Liver (tissue), 9 donors: ENCODE data around the gene MRPL47. TPM values are rescaled to one million over a fixed set of nuclear protein-coding genes. Genes with fewer than 3 reads are reported as not detected.

ENCODE experiments used
- DNase-seq: peaks from one replicate; pipeline ENCODE4 v3.0.0-alpha.2; 2017; ENCODE audit warnings: low spot score
- H3K27ac ChIP-seq, 2 donors: one replicate each; pipeline ENCODE4 v1.7.0; 2013; ENCODE audit warnings: inconsistent platforms in 2 of 2, low read length in 2 of 2, control low read depth in 1 of 2, low read depth in 1 of 2, mild to moderate bottlenecking in 1 of 2
- H3K27me3 ChIP-seq, 4 donors: one replicate each; pipeline versions ENCODE4 v1.6.1 to v1.7.0; 2013; ENCODE audit warnings: low read length in 3 of 4, inconsistent platforms in 1 of 4, mild to moderate bottlenecking in 1 of 4, moderate library complexity in 1 of 4; ENCODE audit not compliant: control insufficient read depth in 4 of 4, insufficient read depth in 4 of 4
- H3K36me3 ChIP-seq, 4 donors: one replicate each; pipeline versions ENCODE4 v1.6.1 to v1.7.0; 2013; ENCODE audit warnings: low read length in 3 of 4, mild to moderate bottlenecking in 3 of 4, low read depth in 1 of 4, moderate library complexity in 1 of 4; ENCODE audit not compliant: control insufficient read depth in 4 of 4, insufficient read depth in 3 of 4
- H3K4me1 ChIP-seq, 4 donors: one replicate each; pipeline versions ENCODE4 v1.6.1 to v1.7.0; 2013; ENCODE audit warnings: low read length in 3 of 4, mild to moderate bottlenecking in 3 of 4, moderate library complexity in 1 of 4; ENCODE audit not compliant: control insufficient read depth in 4 of 4, insufficient read depth in 4 of 4
- H3K4me3 ChIP-seq, 3 donors: one replicate each; pipeline versions ENCODE4 v1.6.1 to v1.7.0; 2013; ENCODE audit warnings: low read length in 3 of 3, control low read depth in 1 of 3, low read depth in 1 of 3, mild to moderate bottlenecking in 1 of 3
- H3K9ac ChIP-seq, 2 donors: one replicate each; pipeline ENCODE4 v1.7.0; 2013; ENCODE audit warnings: low read length in 2 of 2, mild to moderate bottlenecking in 2 of 2, moderate library complexity in 2 of 2, control low read depth in 1 of 2, low read depth in 1 of 2
- H3K9me3 ChIP-seq, 4 donors: one replicate each; pipeline versions ENCODE4 v1.6.1 to v1.7.0; 2013; ENCODE audit warnings: low read length in 3 of 4; ENCODE audit not compliant: control insufficient read depth in 4 of 4
- ATF3 ChIP-seq: IDR thresholded peaks from 2 replicates; pipeline ENCODE4 v1.6.1; 2016; ENCODE audit warnings: antibody characterized with exemption
- CTCF ChIP-seq: fragments of 150-350 bp; IDR thresholded peaks from 2 replicates; pipeline ENCODE4 v1.5.1; 2017; ENCODE audit warnings: improper control_type of control experiment, low read depth, low read length; ENCODE audit not compliant: missing input control
- EGR1 ChIP-seq, 2 donors: IDR thresholded peaks; 2 replicates each; pipeline ENCODE4 v1.6.1; 2016 to 2018; ENCODE audit warnings: antibody characterized with exemption in 2 of 2, low read depth in 2 of 2
- FOXA1 ChIP-seq: IDR thresholded peaks from 2 replicates; pipeline ENCODE4 v1.6.1; 2016; ENCODE audit warnings: antibody characterized with exemption
- FOXA2 ChIP-seq: IDR thresholded peaks from 2 replicates; pipeline ENCODE4 v1.6.1; 2016; ENCODE audit warnings: antibody characterized with exemption
- GABPA ChIP-seq, 2 donors: IDR thresholded peaks in 1 of 2; conservative IDR thresholded peaks in 1 of 2; 2 replicates each; pipeline ENCODE4 v1.6.1; 2016; ENCODE audit warnings: antibody characterized with exemption in 2 of 2, mild to moderate bottlenecking in 1 of 2, moderate library complexity in 1 of 2
- HNF4A ChIP-seq, 2 donors: conservative IDR thresholded peaks; 2 replicates each; pipeline ENCODE4 v1.6.1; 2016; ENCODE audit warnings: antibody characterized with exemption in 2 of 2, mild to moderate bottlenecking in 2 of 2
- HNF4G ChIP-seq: IDR thresholded peaks from 2 replicates; pipeline ENCODE4 v1.6.1; 2016; ENCODE audit warnings: antibody characterized with exemption
- JUND ChIP-seq, 2 donors: IDR thresholded peaks; 2 replicates each; pipeline ENCODE4 v1.6.1; 2016; ENCODE audit warnings: antibody characterized with exemption in 2 of 2
- MAX ChIP-seq: IDR thresholded peaks from 2 replicates; pipeline ENCODE4 v1.6.1; 2016; ENCODE audit warnings: antibody characterized with exemption
- NR2F2 ChIP-seq: IDR thresholded peaks from 2 replicates; pipeline ENCODE4 v1.6.1; 2016; ENCODE audit warnings: antibody characterized with exemption
- RAD21 ChIP-seq, 2 donors: IDR thresholded peaks; 2 replicates each; pipeline ENCODE4 v1.6.1; 2016; ENCODE audit warnings: antibody characterized with exemption in 2 of 2, mild to moderate bottlenecking in 2 of 2
- REST ChIP-seq: IDR thresholded peaks from 2 replicates; pipeline ENCODE4 v1.6.1; 2016; ENCODE audit warnings: antibody characterized with exemption, mild to moderate bottlenecking
- RXRA ChIP-seq, 2 donors: IDR thresholded peaks; 2 replicates each; pipeline ENCODE4 v1.6.1; 2017 to 2018; ENCODE audit warnings: antibody characterized with exemption in 2 of 2, mild to moderate bottlenecking in 1 of 2
- SP1 ChIP-seq: IDR thresholded peaks from 2 replicates; pipeline ENCODE4 v1.6.1; 2018; ENCODE audit warnings: antibody characterized with exemption, mild to moderate bottlenecking
- TAF1 ChIP-seq: conservative IDR thresholded peaks from 2 replicates; pipeline ENCODE4 v1.6.1; 2016; ENCODE audit warnings: antibody characterized with exemption, mild to moderate bottlenecking
- YY1 ChIP-seq: IDR thresholded peaks from 2 replicates; pipeline ENCODE4 v1.6.1; 2016; ENCODE audit warnings: antibody characterized with exemption, mild to moderate bottlenecking
- ZBTB33 ChIP-seq: IDR thresholded peaks from 2 replicates; pipeline ENCODE4 v1.6.1; 2016; ENCODE audit warnings: antibody characterized with exemption
- WGBS: extraction: QIAGEN DNeasy Blood & Tissue Kit; methylation state at CpG from one replicate; pipeline ENCODE4 v1.1.7; 2013; 5-methylcytosine and 5-hydroxymethylcytosine counted together
- polyA plus RNA-seq, 2 donors: library from polyadenylated mRNA; stranded (reverse) in 1 of 2; unstranded in 1 of 2; fragments of 200-250 nt in 1 of 2; fragments of >200 nt in 1 of 2; fragmentation: Nextera tagmentation in 1 of 2; extraction: Ambion mirVana in 1 of 2; gene quantifications; one replicate each; pipeline versions ENCODE4 v1.2.1 to v1.2.3, GENCODE V29; 2013 to 2015
- total RNA-seq, 2 donors: library from RNA; depleted of rRNA; stranded (reverse); fragments of >200 nt; gene quantifications; one replicate each; pipeline ENCODE4 v1.2.3, GENCODE V29; 2014
- donor health status: healthy.
- donor health status: healthy.
- donor health status: healthy.
- donor health status: healthy.
- donor health status: healthy.

MRPL47 gene
- total and polyA plus RNA-seq, 4 donors: 11.5 to 34.1 (median 18.6) TPM

GRCh38 chr3:179653096-179653797 lies 48.8 kb upstream of the MRPL47 start:
- under 1% methylated on average over 77 of the region's 77 CpGs for WGBS
- peak; percentile 62 for DNase-seq
- TF ChIP-seq REST: peak; percentile 31
- no peak for TF ChIP-seq NR2F2
- peak; percentile 57 for TF ChIP-seq TAF1
- no peak for TF ChIP-seq MAX
- TF ChIP-seq RXRA (IDR thresholded peaks at IDR 0.05): no peak
- TF ChIP-seq YY1: peak; percentile 81
- TF ChIP-seq ZBTB33: no peak
- no peak for TF ChIP-seq FOXA2
- TF ChIP-seq RAD21 (IDR thresholded peaks at IDR 0.05): peak; percentile 55
- TF ChIP-seq HNF4G: no peak
- no peak for TF ChIP-seq EGR1 (IDR thresholded peaks at IDR 0.05; ENCODE audit: low read depth in 2 of 2)
- no peak for TF ChIP-seq CTCF
- TF ChIP-seq GABPA (IDR thresholded peaks at IDR 0.05 in 1 of 2, conservative IDR thresholded peaks at IDR 0.05 in 1 of 2): no peak
- no peak for TF ChIP-seq JUND (IDR thresholded peaks at IDR 0.05)
- TF ChIP-seq FOXA1: no peak
- no peak for TF ChIP-seq SP1
- no peak for TF ChIP-seq ATF3
- peak in 1 of 2 donors; percentile 8 for TF ChIP-seq HNF4A (conservative IDR thresholded peaks at IDR 0.05)
- H3K27ac ChIP-seq: peak overlapping the region; percentile 84 to 96
- no peaks in the 10 kb centered on the region for H3K36me3 ChIP-seq
- peak overlapping the region; percentile 72 to 97 (median 94) for H3K4me3 ChIP-seq
- H3K27me3 ChIP-seq: no peaks in the 10 kb centered on the region
- H3K4me1 ChIP-seq: peaks cover 0 to 16% (median 5%) of the 10 kb centered on the region in 4 donors
- H3K9me3 ChIP-seq: no peaks in the 10 kb centered on the region
- peak overlapping the region; percentile 54 to 87 for H3K9ac ChIP-seq
